ENCODE results near the gene C1orf115. TPM values are rescaled to one million over a fixed set of nuclear protein-coding genes. Genes with fewer than 3 reads are reported as not detected.

The C1orf115 gene
- total RNA-seq, 6 donors from 2014 or later: 12.6 to 33.0 (median 30.0) TPM

- H3K9me3 ChIP-seq: no peaks in the 10 kb centered on the region
- ATAC-seq (ENCODE audit: low FRiP score in 2 of 2) (no peak), DNase-seq (no peak)
- peak overlapping the region in 1 of 4 donors; percentile 97 for H3K4me3 ChIP-seq
- H3K27ac ChIP-seq: peak overlapping the region in 1 of 4 donors; percentile 88
- peaks cover 4 to 23% (median 14%) of the 10 kb centered on the region in 4 donors for H3K4me1 ChIP-seq
- WGBS, 2 donors: 83 to 87% methylated on average over 8 of the region's 8 CpGs
- H3K36me3 ChIP-seq: peaks cover 0 to 11% (median 3%) of the 10 kb centered on the region in 4 donors
- TF ChIP-seq POLR2AphosphoS5 (IDR thresholded peaks at IDR 0.05) (no peak), CTCF (IDR thresholded peaks at IDR 0.05) (no peak), EP300 (IDR thresholded peaks at IDR 0.05) (no peak), POLR2A (IDR thresholded peaks at IDR 0.05) (no peak)
- H3K27me3 ChIP-seq: no peaks in the 10 kb centered on the region
These were observed 2.5 kb downstream of the C1orf115 start for GRCh38 chr1:220692436-220693228.

- TF ChIP-seq POLR2A (IDR thresholded peaks at IDR 0.05) (no peak), POLR2AphosphoS5 (IDR thresholded peaks at IDR 0.05) (no peak), CTCF (IDR thresholded peaks at IDR 0.05) (no peak), EP300 (IDR thresholded peaks at IDR 0.05) (no peak)
- ATAC-seq (ENCODE audit: low FRiP score in 2 of 2) (no peak), DNase-seq (no peak)
- Histone ChIP-seq H3K36me3 (peaks cover 0 to 16% (median 7%) of the 10 kb centered on the region in 4 donors), H3K4me1 (peaks cover 4 to 17% (median 9%) of the 10 kb centered on the region in 4 donors), H3K27me3 (no peaks in the 10 kb centered on the region), H3K27ac (no peak overlapping the region), H3K4me3 (no peak overlapping the region), H3K9me3 (no peaks in the 10 kb centered on the region)
- WGBS, 2 donors: 92 to 96% methylated on average over 8 of the region's 8 CpGs
These were observed 4.8 kb downstream of the C1orf115 start for GRCh38 chr1:220694866-220695382.

GRCh38 chr1:220695426-220695825, 5.3 kb downstream of the C1orf115 start:
- no peaks in the 10 kb centered on the region for H3K9me3 ChIP-seq
- no peak for DNase-seq
- TF ChIP-seq POLR2AphosphoS5 (IDR thresholded peaks at IDR 0.05) (no peak), CTCF (IDR thresholded peaks at IDR 0.05) (no peak), POLR2A (IDR thresholded peaks at IDR 0.05) (no peak), EP300 (IDR thresholded peaks at IDR 0.05) (no peak)
- H3K4me1 ChIP-seq: peaks cover 4 to 14% (median 8%) of the 10 kb centered on the region in 4 donors
- 91 to 94% methylated on average over 4 of the region's 4 CpGs for WGBS, 2 donors
- no peak overlapping the region for H3K4me3 ChIP-seq
- peaks cover 0 to 16% (median 7%) of the 10 kb centered on the region in 4 donors for H3K36me3 ChIP-seq
- ATAC-seq (ENCODE audit: low FRiP score in 2 of 2): no peak
- H3K27me3 ChIP-seq: no peaks in the 10 kb centered on the region
- H3K27ac ChIP-seq: no peak overlapping the region

- ATAC-seq (ENCODE audit: low FRiP score in 2 of 2) (no peak), DNase-seq (no peak)
- TF ChIP-seq EP300 (IDR thresholded peaks at IDR 0.05) (no peak), POLR2AphosphoS5 (IDR thresholded peaks at IDR 0.05) (no peak), POLR2A (IDR thresholded peaks at IDR 0.05) (no peak), CTCF (IDR thresholded peaks at IDR 0.05) (no peak)
- WGBS, 2 donors: 95 to 96% methylated on average over 16 of the region's 16 CpGs
- Histone ChIP-seq H3K27ac (no peak overlapping the region), H3K9me3 (no peaks in the 10 kb centered on the region), H3K4me1 (peaks cover 2 to 6% (median 4%) of the 10 kb centered on the region in 4 donors), H3K4me3 (no peak overlapping the region), H3K36me3 (peaks cover 0 to 16% (median 7%) of the 10 kb centered on the region in 4 donors), H3K27me3 (no peaks in the 10 kb centered on the region)
These were observed 6.2 kb downstream of the C1orf115 start for GRCh38 chr1:220696226-220696862.

Measured in upper lobe of left lung (tissue), 6 donors.